K562 (cell line): ENCODE results near the gene PTPRG. TPM values are rescaled to one million over a fixed set of nuclear protein-coding genes. Genes with fewer than 3 reads are reported as not detected.

Experiments
- ATAC-seq: fragments of 200-7000 bp; cut with Tn5 transposase; 3 replicates; pipeline ENCODE4 v1.9.1; 2020; ENCODE audit warnings: moderate library complexity
- BruUV-seq: library from RNA; stranded (reverse); fragments of 400-500 nt; replicated peaks from 2 replicates; lab custom pipeline; 2021; lab: Mats Ljungman, UMichigan
- CTCF ChIA-PET: fragments of 300-600 bp; formaldehyde crosslinking; extraction: SDS; loops from one replicate; lab custom pipeline; 2021; ENCODE audit warnings: low intra/inter-chr PET ratio; lab: Yijun Ruan, JAX
- POLR2A ChIA-PET: fragments of 300-600, 350-650 bp; sonication (Branson Sonifier 250); formaldehyde crosslinking; extraction: SDS; loops from one replicate; lab custom pipeline; 2021; ENCODE audit warnings: antibody characterized with exemption, inconsistent platforms; lab: Yijun Ruan, JAX
- DNase-seq, 4 experiments: peaks; one replicate each; pipeline versions ENCODE4 v3.0.0 to v3.0.0-alpha.2; 2011 to 2018; ENCODE audit warnings: low spot score in 3 of 4, mixed read lengths in 3 of 4; ENCODE audit errors: extremely low read depth in 1 of 4
- FAIRE-seq: peaks from 2 replicates; lab custom pipeline; 2011; peaks lifted over from hg19 to GRCh38; lab: Jason Lieb, UNC
- H2AFZ ChIP-seq: 2 replicates; pipeline ENCODE4 v1.6.0; 2011; ENCODE audit warnings: low read depth, low read length, control low read depth, inconsistent platforms
- H3K27ac ChIP-seq: fragments of 200-600 bp; 3 replicates; pipeline ENCODE4 v1.8.0; 2011; ENCODE audit warnings: low read depth, mild to moderate bottlenecking, control low read depth, inconsistent platforms, low read length, moderate library complexity, mixed read lengths; ENCODE audit errors: extremely low read depth
- H3K27me3 ChIP-seq, 2 experiments: fragments of 300-600 bp in 1 of 2; 2 replicates in 1 of 2; 3 replicates in 1 of 2; pipeline versions ENCODE4 v1.6.0 to v1.8.0; 2011; ENCODE audit warnings: inconsistent platforms in 2 of 2, low read length in 2 of 2, mild to moderate bottlenecking in 1 of 2, mixed read lengths in 1 of 2, moderate library complexity in 1 of 2; ENCODE audit not compliant: control insufficient read depth in 2 of 2, insufficient read depth in 2 of 2
- H3K36me3 ChIP-seq: fragments of 300-600 bp; 3 replicates; pipeline ENCODE4 v1.8.0; 2011; ENCODE audit warnings: mild to moderate bottlenecking, low read length, inconsistent platforms; ENCODE audit not compliant: control insufficient read depth, insufficient read depth
- H3K4me1 ChIP-seq, 2 experiments: fragments of 200-600 bp in 1 of 2; replicated peaks in 1 of 2; 2 replicates in 1 of 2; 3 replicates in 1 of 2; pipeline versions ENCODE4 v1.5.1 to v1.8.0; 2011; ENCODE audit warnings: inconsistent platforms in 2 of 2, low read length in 2 of 2, mild to moderate bottlenecking in 1 of 2, mixed read lengths in 1 of 2, moderate library complexity in 1 of 2; ENCODE audit not compliant: control insufficient read depth in 2 of 2, insufficient read depth in 2 of 2
- H3K4me2 ChIP-seq: 2 replicates; pipeline ENCODE4 v1.6.1; 2011; ENCODE audit warnings: low read length, control low read depth, inconsistent platforms, mixed read lengths; ENCODE audit not compliant: insufficient read depth
- H3K4me3 ChIP-seq: fragments of 200-600 bp; sonication (generic), shearing (Covaris generic); 2 replicates; pipeline ENCODE4 v1.5.1; 2016; ENCODE audit warnings: control low read depth, inconsistent platforms
- H3K79me2 ChIP-seq: fragments of 200-600 bp; 3 replicates; pipeline ENCODE4 v1.8.0; 2011; ENCODE audit warnings: low read length, inconsistent platforms; ENCODE audit not compliant: control insufficient read depth, insufficient read depth
- H3K9ac ChIP-seq, 2 experiments: 2 replicates each; pipeline versions ENCODE4 v1.6.0 to v1.6.1; 2011; ENCODE audit warnings: low read depth in 2 of 2, low read length in 2 of 2, control low read depth in 1 of 2, inconsistent platforms in 1 of 2, mild to moderate bottlenecking in 1 of 2, mixed read lengths in 1 of 2; ENCODE audit not compliant: insufficient read depth in 1 of 2
- H3K9me1 ChIP-seq: one replicate; pipeline ENCODE4 v1.6.0; 2011; ENCODE audit warnings: inconsistent platforms, mild to moderate bottlenecking, low read length, moderate library complexity; ENCODE audit not compliant: control insufficient read depth, insufficient read depth
- H3K9me3 ChIP-seq: replicated peaks from 2 replicates; pipeline ENCODE4 v1.5.1; 2011; ENCODE audit warnings: low read depth, low read length, inconsistent platforms; ENCODE audit not compliant: control insufficient read depth, insufficient read depth
- H4K20me1 ChIP-seq: replicated peaks from 2 replicates; pipeline ENCODE4 v1.6.1; 2011; ENCODE audit warnings: low read length, inconsistent platforms, mixed read lengths; ENCODE audit not compliant: control insufficient read depth, insufficient read depth
- LARP7 ChIP-seq: fragments of 450-650 bp; IDR thresholded peaks from 2 replicates; pipeline ENCODE4 v1.6.1; 2016
- SREBF2 ChIP-seq: sonication (generic); formaldehyde crosslinking; IDR thresholded peaks from 2 replicates; pipeline ENCODE4 v1.4.0; 2020; ENCODE audit warnings: mild to moderate bottlenecking, missing genetic modification reagents
- ZBTB8A ChIP-seq: fragments of 450-650 bp; IDR thresholded peaks from 2 replicates; pipeline ENCODE4 v1.6.1; 2018; ENCODE audit warnings: mild to moderate bottlenecking, moderate library complexity; ENCODE audit not compliant: partially characterized antibody
- ZNF668 ChIP-seq: fragments of 250-450 bp; sonication (Bioruptor Pico); IDR thresholded peaks from 2 replicates; pipeline ENCODE4 v1.8.0; 2022; ENCODE audit warnings: mild to moderate bottlenecking, inconsistent platforms
- WGBS: fragments of 100-300 bp; shearing (Covaris generic); methylation state at CpG from one replicate; pipeline ENCODE4 v1.1.6; 2016; ENCODE audit warnings: low coverage, mixed read lengths; ENCODE audit not compliant: insufficient coverage; ENCODE audit errors: missing lambda C conversion rate; 5-methylcytosine and 5-hydroxymethylcytosine counted together
- in situ Hi-C: fragments of 300-500 bp; cut with MboI; formaldehyde crosslinking; loops from 4 replicates; pipeline ENCODE4 v1.15.0; 2018; ENCODE audit warnings: inconsistent platforms, mixed read lengths
- intact Hi-C: fragments of 100-400 bp; cut with micrococcal nuclease; formaldehyde crosslinking; loops from 2 replicates; pipeline ENCODE4 v1.14.2; 2022
- polyA plus RNA-seq, 8 experiments: library from polyadenylated mRNA; depleted of rRNA in 4 of 8; stranded (reverse) in 5 of 8; unstranded in 3 of 8; fragments of >200 nt; fragmentation: Nextera tagmentation in 2 of 8; fragmentation: Illumina TruSeq in 1 of 8; extraction: Ambion mirVana in 2 of 8; extraction: Trizol in 1 of 8; gene quantifications; 2 replicates each; pipeline versions ENCODE4 v1.2.1 to v1.2.3, GENCODE V29; 2011 to 2014; ENCODE audit warnings: inconsistent platforms in 1 of 8, missing spikeins in 1 of 8
- total RNA-seq, 7 experiments: library from RNA; depleted of rRNA in 6 of 7; stranded (reverse); fragments of >200 nt in 6 of 7; fragmentation: Illumina TruSeq in 2 of 7; extraction: Trizol in 2 of 7; gene quantifications; 2 replicates each; pipeline versions ENCODE4 v1.2.1 to v1.2.3, GENCODE V29; 2011 to 2021; ENCODE audit warnings: low replicate concordance in 1 of 7
- TF ChIP-seq, protein P1 (sequence below), 2 experiments: fragments of 450-650 bp in 1 of 2; sonication (generic) in 1 of 2; formaldehyde crosslinking; conservative IDR thresholded peaks; 2 replicates each; pipeline versions ENCODE4 v1.4.0 to v1.8.1; 2020 to 2022; ENCODE audit warnings: mild to moderate bottlenecking in 1 of 2, missing genetic modification reagents in 1 of 2
- TF ChIP-seq, protein P2 (sequence below), 3 experiments: fragments of 200-800 bp in 1 of 3; fragments of 250-450 bp in 1 of 3; fragments of 450-650 bp in 1 of 3; sonication (Bioruptor Pico) in 1 of 3; sonication (Bioruptor generic) in 1 of 3; formaldehyde crosslinking in 1 of 3; IDR thresholded peaks; 2 replicates each; pipeline versions ENCODE4 v1.6.1 to v1.8.0; 2016 to 2022; ENCODE audit warnings: mild to moderate bottlenecking in 2 of 3, missing genetic modification characterization in 2 of 3, missing compliant biosample characterization in 1 of 3, moderate library complexity in 1 of 3
- TF ChIP-seq, protein P3 (sequence below): sonication (generic); formaldehyde crosslinking; IDR thresholded peaks from 2 replicates; pipeline ENCODE4 v1.9.0; 2022; ENCODE audit warnings: mild to moderate bottlenecking, missing genetic modification reagents

The PTPRG gene
- total and polyA plus RNA-seq, 9 of the 15 experiments (the other 6 are each of a cell fraction or from before 2014, with no cell fraction given), result 0.16 TPM; not detected in 8

DNA sequence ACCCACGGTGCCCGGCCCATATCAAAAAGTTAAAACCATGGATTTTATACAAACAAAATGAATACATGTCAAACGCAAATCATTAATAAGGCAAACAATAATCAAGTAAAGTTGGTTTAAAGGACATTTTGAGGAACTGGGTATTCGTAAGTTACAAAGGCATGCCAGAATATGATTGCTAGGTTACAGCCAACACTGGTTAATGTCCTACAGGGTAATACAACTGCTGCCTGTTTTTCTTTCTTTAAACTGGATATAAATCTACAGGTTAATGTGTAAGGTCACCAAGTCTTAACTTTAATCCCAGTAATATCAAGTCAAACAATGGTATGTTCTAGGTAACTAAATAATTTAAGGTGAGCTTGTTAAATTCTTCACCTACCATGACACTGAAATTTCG is 166.1 kb downstream of the PTPRG start:
- Histone ChIP-seq H3K79me2 (no peaks in the 10 kb centered on the region), H3K27me3 (no peaks in the 10 kb centered on the region; a peak in 1 of 5 replicates), H4K20me1 (no peaks in the 10 kb centered on the region), H3K4me1 (no peaks in the 10 kb centered on the region), H3K9ac (no peak overlapping the region), H3K36me3 (no peaks in the 10 kb centered on the region), H3K4me2 (no peak overlapping the region), H3K4me3 (no peak overlapping the region), H3K9me1 (no peaks in the 10 kb centered on the region), H2AFZ (no peak overlapping the region)
- ATAC-seq, result no peak
- BruUV-seq, result no TSS peak
- CTCF ChIA-PET, result no interaction called here
- in situ Hi-C loops, result no loop called here
- 2% methylated on average over 3 of the region's 5 CpGs for WGBS
- no peak for FAIRE-seq
- POLR2A ChIA-PET, result no interaction called here
- TF ChIP-seq SREBF2 (CRISPR knock-in tag), result no peak
- no peak for TF ChIP-seq LARP7
- TF ChIP-seq, protein P1, sequence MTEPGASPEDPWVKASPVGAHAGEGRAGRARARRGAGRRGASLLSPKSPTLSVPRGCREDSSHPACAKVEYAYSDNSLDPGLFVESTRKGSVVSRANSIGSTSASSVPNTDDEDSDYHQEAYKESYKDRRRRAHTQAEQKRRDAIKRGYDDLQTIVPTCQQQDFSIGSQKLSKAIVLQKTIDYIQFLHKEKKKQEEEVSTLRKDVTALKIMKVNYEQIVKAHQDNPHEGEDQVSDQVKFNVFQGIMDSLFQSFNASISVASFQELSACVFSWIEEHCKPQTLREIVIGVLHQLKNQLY (CRISPR knock-in tag; conservative IDR thresholded peaks at IDR 0.05), result no peak
- TF ChIP-seq, all 486 proteins: peak for 0
- DNase-seq, result no peak
- Histone ChIP-seq H3K27ac (no peak overlapping the region), H3K9me3 (no peaks in the 10 kb centered on the region)
- intact Hi-C loops, result no loop called here

DNA sequence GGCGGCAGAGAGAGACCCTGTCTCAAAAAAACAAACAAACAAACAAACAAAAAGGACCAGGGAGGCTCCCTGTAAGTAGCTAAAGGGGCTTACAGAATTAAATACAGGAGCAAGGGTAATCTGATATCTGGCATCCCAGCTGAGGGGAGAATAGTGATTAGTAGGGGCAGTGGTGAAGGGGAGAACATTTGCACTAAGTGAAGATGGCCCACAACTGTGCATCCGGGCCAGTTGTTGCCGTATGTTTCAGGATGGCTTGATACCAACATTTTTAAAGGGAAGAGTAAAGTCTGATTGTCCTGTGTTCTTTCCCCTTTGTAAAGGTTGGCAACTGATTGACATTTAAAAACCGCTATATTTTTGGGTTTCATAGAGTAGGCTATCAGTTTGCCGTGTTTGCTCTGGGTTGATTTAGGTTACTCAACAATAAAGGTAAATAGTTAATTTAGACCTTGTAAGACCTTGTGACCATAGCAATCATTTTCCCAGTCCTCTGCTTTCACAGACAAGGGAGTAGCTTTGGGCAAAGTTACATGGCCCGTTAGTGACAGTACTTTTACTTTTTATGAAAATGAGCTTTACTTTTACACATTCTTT is 167.8 kb downstream of the PTPRG start:
- ChIA-PET POLR2A (no interaction called here), CTCF (no interaction called here)
- H3K27me3 ChIP-seq, result no peaks in the 10 kb centered on the region; a peak in 1 of 5 replicates
- in situ Hi-C loops, result no loop called here
- FAIRE-seq (no peak), ATAC-seq (no peak), DNase-seq (no peak)
- no peak overlapping the region for H2AFZ ChIP-seq
- no peaks in the 10 kb centered on the region for H3K4me1 ChIP-seq
- no peak overlapping the region for H3K4me3 ChIP-seq
- H3K9me3 ChIP-seq, result no peaks in the 10 kb centered on the region
- no peak overlapping the region for H3K9ac ChIP-seq
- intact Hi-C loops, result no loop called here
- no peaks in the 10 kb centered on the region for H3K9me1 ChIP-seq
- WGBS, result 2% methylated on average over 6 of the region's 6 CpGs
- no peaks in the 10 kb centered on the region for H3K36me3 ChIP-seq
- no peak overlapping the region for H3K4me2 ChIP-seq
- no peak overlapping the region for H3K27ac ChIP-seq
- no peaks in the 10 kb centered on the region for H4K20me1 ChIP-seq
- H3K79me2 ChIP-seq, result no peaks in the 10 kb centered on the region
- BruUV-seq, result no TSS peak
- TF ChIP-seq, protein P2, sequence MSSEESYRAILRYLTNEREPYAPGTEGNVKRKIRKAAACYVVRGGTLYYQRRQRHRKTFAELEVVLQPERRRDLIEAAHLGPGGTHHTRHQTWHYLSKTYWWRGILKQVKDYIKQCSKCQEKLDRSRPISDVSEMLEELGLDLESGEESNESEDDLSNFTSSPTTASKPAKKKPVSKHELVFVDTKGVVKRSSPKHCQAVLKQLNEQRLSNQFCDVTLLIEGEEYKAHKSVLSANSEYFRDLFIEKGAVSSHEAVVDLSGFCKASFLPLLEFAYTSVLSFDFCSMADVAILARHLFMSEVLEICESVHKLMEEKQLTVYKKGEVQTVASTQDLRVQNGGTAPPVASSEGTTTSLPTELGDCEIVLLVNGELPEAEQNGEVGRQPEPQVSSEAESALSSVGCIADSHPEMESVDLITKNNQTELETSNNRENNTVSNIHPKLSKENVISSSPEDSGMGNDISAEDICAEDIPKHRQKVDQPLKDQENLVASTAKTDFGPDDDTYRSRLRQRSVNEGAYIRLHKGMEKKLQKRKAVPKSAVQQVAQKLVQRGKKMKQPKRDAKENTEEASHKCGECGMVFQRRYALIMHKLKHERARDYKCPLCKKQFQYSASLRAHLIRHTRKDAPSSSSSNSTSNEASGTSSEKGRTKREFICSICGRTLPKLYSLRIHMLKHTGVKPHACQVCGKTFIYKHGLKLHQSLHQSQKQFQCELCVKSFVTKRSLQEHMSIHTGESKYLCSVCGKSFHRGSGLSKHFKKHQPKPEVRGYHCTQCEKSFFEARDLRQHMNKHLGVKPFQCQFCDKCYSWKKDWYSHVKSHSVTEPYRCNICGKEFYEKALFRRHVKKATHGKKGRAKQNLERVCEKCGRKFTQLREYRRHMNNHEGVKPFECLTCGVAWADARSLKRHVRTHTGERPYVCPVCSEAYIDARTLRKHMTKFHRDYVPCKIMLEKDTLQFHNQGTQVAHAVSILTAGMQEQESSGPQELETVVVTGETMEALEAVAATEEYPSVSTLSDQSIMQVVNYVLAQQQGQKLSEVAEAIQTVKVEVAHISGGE (CRISPR knock-in tag; IDR thresholded peaks at IDR 0.05), result peak in 1 of 3 experiments; percentile 25; a peak in 1 of 6 replicates
- TF ChIP-seq ZBTB8A, result no peak
- no peak for TF ChIP-seq ZNF668 (CRISPR knock-in tag)
- TF ChIP-seq, protein P3, sequence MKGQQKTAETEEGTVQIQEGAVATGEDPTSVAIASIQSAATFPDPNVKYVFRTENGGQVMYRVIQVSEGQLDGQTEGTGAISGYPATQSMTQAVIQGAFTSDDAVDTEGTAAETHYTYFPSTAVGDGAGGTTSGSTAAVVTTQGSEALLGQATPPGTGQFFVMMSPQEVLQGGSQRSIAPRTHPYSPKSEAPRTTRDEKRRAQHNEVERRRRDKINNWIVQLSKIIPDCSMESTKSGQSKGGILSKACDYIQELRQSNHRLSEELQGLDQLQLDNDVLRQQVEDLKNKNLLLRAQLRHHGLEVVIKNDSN (CRISPR knock-in tag), result no peak
